ENCODE measurements around the gene RNASE7. TPM values are rescaled to one million over a fixed set of nuclear protein-coding genes. Genes with fewer than 3 reads are reported as not detected.

The RNASE7 gene
- total RNA-seq, 2 experiments from 2014 or later = not detected

GRCh38 chr14:21077672-21078071, 35.5 kb downstream of the RNASE7 start:
- ChIA-PET POLR2A (no interaction called here), CTCF (ENCODE audit: unreplicated experiment) (interaction anchor here (1.1 kb wide), 1 partner anchor 22 kb away, joined by 3 read pairs; no protein-coding TSS in a partner anchor)
- Histone ChIP-seq H2AFZ (ENCODE audit: low read length) (no peak overlapping the region), H3K4me2 (ENCODE audit: low read length) (no peak overlapping the region), H3K36me3 (ENCODE audit: insufficient read depth, low read length) (no peaks in the 10 kb centered on the region), H3K4me1 (ENCODE audit: insufficient read depth, low read length, poor library complexity, severe bottlenecking) (peaks cover 3% of the 10 kb centered on the region), H3K9me3 (ENCODE audit: low read length) (no peaks in the 10 kb centered on the region), H3K9me2 (ENCODE audit: insufficient read depth, low read length) (no peaks in the 10 kb centered on the region), H3K4me3 (ENCODE audit: low read depth, low read length, poor library complexity, severe bottlenecking) (no peak overlapping the region), H4K20me1 (ENCODE audit: insufficient read depth, low read length) (no peaks in the 10 kb centered on the region), H3K27ac (ENCODE audit: low read depth, low read length, poor library complexity, severe bottlenecking) (no peak overlapping the region), H3K79me2 (ENCODE audit: insufficient read depth, low read depth, low read length) (no peaks in the 10 kb centered on the region)
- no TSS peak for BruUV-seq (replicated peaks)
- intact Hi-C loops (cut with micrococcal nuclease; ENCODE audit: unreplicated experiment) = no loop called here
- DNase-seq (ENCODE audit: low spot score) = no peak
- TF ChIP-seq CTCF (conservative IDR thresholded peaks at IDR 0.05; ENCODE audit: low read length) (no peak), EZH2phosphoT487 (IDR thresholded peaks at IDR 0.05; ENCODE audit: borderline replicate concordance, low read depth, low read length) (no peak)

GRCh38 chr14:21078287-21078686, 36.1 kb downstream of the RNASE7 start:
- H3K9me3 ChIP-seq (ENCODE audit: low read length) = no peaks in the 10 kb centered on the region
- BruUV-seq (replicated peaks) = no TSS peak
- ChIA-PET CTCF (ENCODE audit: unreplicated experiment) (interaction anchor here (1.1 kb wide), 1 partner anchor 21 kb away, joined by 3 read pairs; no protein-coding TSS in a partner anchor), POLR2A (no interaction called here)
- H3K4me1 ChIP-seq (ENCODE audit: insufficient read depth, low read length, poor library complexity, severe bottlenecking) = no peaks in the 10 kb centered on the region
- H3K9me2 ChIP-seq (ENCODE audit: insufficient read depth, low read length) = no peaks in the 10 kb centered on the region
- H3K36me3 ChIP-seq (ENCODE audit: insufficient read depth, low read length) = no peaks in the 10 kb centered on the region
- no peak overlapping the region for H3K27ac ChIP-seq (ENCODE audit: low read depth, low read length, poor library complexity, severe bottlenecking)
- H2AFZ ChIP-seq (ENCODE audit: low read length) = no peak overlapping the region
- TF ChIP-seq EZH2phosphoT487 (IDR thresholded peaks at IDR 0.05; ENCODE audit: borderline replicate concordance, low read depth, low read length) = no peak
- no peak for TF ChIP-seq CTCF (conservative IDR thresholded peaks at IDR 0.05; ENCODE audit: low read length)
- intact Hi-C loops (cut with micrococcal nuclease; ENCODE audit: unreplicated experiment) = no loop called here
- H4K20me1 ChIP-seq (ENCODE audit: insufficient read depth, low read length) = no peaks in the 10 kb centered on the region
- DNase-seq (ENCODE audit: low spot score) = no peak
- H3K4me2 ChIP-seq (ENCODE audit: low read length) = no peak overlapping the region
- H3K4me3 ChIP-seq (ENCODE audit: low read depth, low read length, poor library complexity, severe bottlenecking) = no peak overlapping the region
- no peaks in the 10 kb centered on the region for H3K79me2 ChIP-seq (ENCODE audit: insufficient read depth, low read depth, low read length)

- H3K9me3 ChIP-seq (ENCODE audit: low read length) = no peaks in the 10 kb centered on the region
- no peak for DNase-seq (ENCODE audit: low spot score)
- H3K27ac ChIP-seq (ENCODE audit: low read depth, low read length, poor library complexity, severe bottlenecking) = no peak overlapping the region
- H3K4me3 ChIP-seq (ENCODE audit: low read depth, low read length, poor library complexity, severe bottlenecking) = no peak overlapping the region
- no peak overlapping the region for H3K4me2 ChIP-seq (ENCODE audit: low read length)
- no peak for TF ChIP-seq CTCF (conservative IDR thresholded peaks at IDR 0.05; ENCODE audit: low read length)
- TF ChIP-seq EZH2phosphoT487 (IDR thresholded peaks at IDR 0.05; ENCODE audit: borderline replicate concordance, low read depth, low read length) = no peak
- H3K79me2 ChIP-seq (ENCODE audit: insufficient read depth, low read depth, low read length) = no peaks in the 10 kb centered on the region
- ChIA-PET POLR2A (interaction anchor here (2.1 kb wide), 1 partner anchor 8 kb away, joined by 6 read pairs; no protein-coding TSS in a partner anchor), CTCF (ENCODE audit: unreplicated experiment) (interaction anchor here (0.6 kb wide), 1 partner anchor 9 kb away, joined by 3 read pairs; the partner anchor contains the start of gene ARHGEF40)
- H4K20me1 ChIP-seq (ENCODE audit: insufficient read depth, low read length) = no peaks in the 10 kb centered on the region
- no peaks in the 10 kb centered on the region for H3K36me3 ChIP-seq (ENCODE audit: insufficient read depth, low read length)
- H2AFZ ChIP-seq (ENCODE audit: low read length) = no peak overlapping the region
- no peaks in the 10 kb centered on the region for H3K9me2 ChIP-seq (ENCODE audit: insufficient read depth, low read length)
- no TSS peak for BruUV-seq (replicated peaks)
- intact Hi-C loops (cut with micrococcal nuclease; ENCODE audit: unreplicated experiment) = no loop called here
- no peaks in the 10 kb centered on the region for H3K4me1 ChIP-seq (ENCODE audit: insufficient read depth, low read length, poor library complexity, severe bottlenecking)
These were observed 36.6 kb downstream of the RNASE7 start for GRCh38 chr14:21078726-21079125.

Data from OCI-LY7 (cell line).